Natural killer cell (primary cell): Measurements from ENCODE around the gene NAXE. TPM values are rescaled to one million over a fixed set of nuclear protein-coding genes. Genes with fewer than 3 reads are reported as not detected.
A peak's percentile ranks its signal among the peaks of the same experiment; 100 is the strongest.

Experiments used
- ATAC-seq, 3 donors: fragments of 150-1000 bp in 2 of 3; fragments of 200-7000 bp in 1 of 3; cut with Tn5 transposase; 1 replicate in 1 of 3; 2 replicates in 2 of 3; pipeline ENCODE4 v1.10.0; 2021; ENCODE audit warnings: mild to moderate bottlenecking in 2 of 3, moderate library complexity in 2 of 3
- DNase-seq, 2 donors: peaks; one replicate each; pipeline versions ENCODE4 v3.0.0 to v3.0.0-alpha.2; 2013 to 2021; ENCODE audit warnings: mixed read lengths in 1 of 2
- H3K27ac ChIP-seq: one replicate; pipeline ENCODE4 v1.5.1; 2013; ENCODE audit warnings: mild to moderate bottlenecking, low read length
- H3K27me3 ChIP-seq: one replicate; pipeline ENCODE4 v1.6.1; 2013; ENCODE audit warnings: low read length; ENCODE audit not compliant: control insufficient read depth, insufficient read depth
- H3K36me3 ChIP-seq: one replicate; pipeline ENCODE4 v1.6.1; 2013; ENCODE audit warnings: low read length; ENCODE audit not compliant: control insufficient read depth, insufficient read depth
- H3K4me1 ChIP-seq: one replicate; pipeline ENCODE4 v1.6.1; 2013; ENCODE audit warnings: low read length; ENCODE audit not compliant: control insufficient read depth, insufficient read depth
- H3K4me3 ChIP-seq: one replicate; pipeline ENCODE4 v1.5.1; 2013; ENCODE audit warnings: low read length
- H3K9me3 ChIP-seq: one replicate; pipeline ENCODE4 v1.6.1; 2013; ENCODE audit warnings: low read length; ENCODE audit not compliant: control insufficient read depth, insufficient read depth
- H3K27ac Mint-ChIP-seq, 2 donors: one replicate each; pipeline ENCODE4 v1.8.0; 2022; ENCODE audit warnings: mild to moderate bottlenecking in 2 of 2, mixed read lengths in 2 of 2, moderate library complexity in 1 of 2
- H3K27me3 Mint-ChIP-seq, 2 donors: one replicate each; pipeline ENCODE4 v1.8.0; 2022; ENCODE audit warnings: low read depth in 2 of 2, mixed read lengths in 2 of 2
- H3K36me3 Mint-ChIP-seq: one replicate; pipeline ENCODE4 v1.8.0; 2022; ENCODE audit warnings: mixed read lengths
- H3K4me1 Mint-ChIP-seq, 2 donors: one replicate each; pipeline ENCODE4 v1.8.0; 2022; ENCODE audit warnings: mixed read lengths in 2 of 2
- H3K4me3 Mint-ChIP-seq: one replicate; pipeline ENCODE4 v1.8.0; 2022; ENCODE audit warnings: mild to moderate bottlenecking, moderate library complexity, mixed read lengths
- H3K9me3 Mint-ChIP-seq, 2 donors: one replicate each; pipeline ENCODE4 v1.8.0; 2022; ENCODE audit warnings: mixed read lengths in 2 of 2
- CTCF ChIP-seq: fragments of 200-600 bp; IDR thresholded peaks from one replicate; pipeline ENCODE4 v1.8.0; 2022; ENCODE audit warnings: antibody characterized with exemption
- WGBS: methylation state at CpG from one replicate; pipeline ENCODE4 v1.1.7; 2013; ENCODE audit warnings: missing lambda C conversion rate; ENCODE audit not compliant: insufficient coverage; 5-methylcytosine and 5-hydroxymethylcytosine counted together
- intact Hi-C: fragments of 100-400 bp; cut with micrococcal nuclease; formaldehyde crosslinking; loops from one replicate; pipeline ENCODE4 v1.14.2; 2022
- total RNA-seq, 4 donors: library from RNA; stranded (reverse); fragments of 120-200 nt in 1 of 4; gene quantifications; one replicate each; pipeline versions ENCODE4 v1.2.3 to v1.2.4, GENCODE V29; 2013 to 2022

The NAXE gene
- total RNA-seq, 3 donors from 2014 or later (not counting 1 experiment from before 2014, with no cell fraction given), result 32.6 to 52.5 (median 36.6) TPM

GRCh38 chr1:156589546-156589945 lies 2.0 kb upstream of the NAXE start:
- Mint-ChIP-seq H3K36me3 (no peaks in the 10 kb centered on the region), H3K9me3 (no peaks in the 10 kb centered on the region), H3K4me1 (peaks cover 14 to 15% of the 10 kb centered on the region in 2 donors), H3K4me3 (no peak overlapping the region), H3K27ac (no peak overlapping the region), H3K27me3 (no peaks in the 10 kb centered on the region)
- intact Hi-C loops, result no loop called here
- Histone ChIP-seq H3K4me3 (no peak overlapping the region), H3K27me3 (no peaks in the 10 kb centered on the region), H3K9me3 (no peaks in the 10 kb centered on the region), H3K27ac (no peak overlapping the region), H3K36me3 (peaks cover 3% of the 10 kb centered on the region), H3K4me1 (peaks cover 16% of the 10 kb centered on the region)
- no peak for TF ChIP-seq CTCF
- ATAC-seq, result no peak
- 58% methylated on average over 2 of the region's 5 CpGs for WGBS
- DNase-seq, result no peak

DNA sequence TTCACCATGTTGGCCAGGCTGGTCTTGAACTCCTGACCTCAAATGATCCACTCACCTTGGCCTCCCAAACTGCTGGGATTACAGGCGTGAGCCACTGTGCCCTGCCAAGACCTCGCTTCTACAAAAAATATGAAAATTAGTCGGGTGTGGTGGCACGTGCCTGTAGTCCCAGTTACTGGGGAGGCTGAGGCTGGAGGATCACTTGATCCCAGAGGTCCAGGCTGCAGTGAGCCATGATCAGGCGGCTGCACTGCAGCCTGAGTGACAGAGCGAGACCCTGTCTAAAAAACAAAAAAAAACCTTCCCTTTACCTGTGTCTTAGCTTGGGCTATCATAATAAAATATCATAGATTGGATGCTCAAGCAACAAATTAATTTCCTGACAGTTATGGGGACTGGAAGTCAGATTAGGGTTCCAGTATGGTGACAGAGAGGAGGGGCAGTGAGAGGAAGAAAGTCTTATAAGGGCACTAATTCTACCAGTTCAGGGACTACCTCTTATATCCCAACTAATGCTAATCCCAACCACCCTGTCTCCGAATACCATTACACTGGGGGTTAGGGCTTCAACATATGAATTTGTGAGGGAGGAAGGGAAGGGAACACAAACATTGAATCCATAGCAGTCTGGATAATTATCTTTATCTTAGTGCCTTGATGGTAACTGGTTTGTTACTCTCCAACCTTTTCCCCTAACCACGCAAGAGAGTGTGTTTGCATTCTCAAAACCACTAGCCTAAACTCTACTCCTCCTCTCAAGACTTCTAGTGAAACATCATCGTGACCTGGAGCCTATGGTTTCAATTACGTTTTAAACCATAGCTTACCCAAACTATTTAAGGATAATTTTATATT lies 1.0 kb upstream of the NAXE start:
- DNase-seq, result no peak
- no peak for ATAC-seq
- H3K27me3 ChIP-seq, result no peaks in the 10 kb centered on the region
- H3K4me1 ChIP-seq, result peaks cover 16% of the 10 kb centered on the region
- WGBS, result 87% methylated on average over 7 of the region's 10 CpGs
- Mint-ChIP-seq H3K4me3 (peak overlapping the region; percentile 81), H3K27ac (peak overlapping the region; percentile 82 to 87), H3K27me3 (no peaks in the 10 kb centered on the region), H3K9me3 (no peaks in the 10 kb centered on the region), H3K4me1 (peaks cover 14 to 20% of the 10 kb centered on the region in 2 donors), H3K36me3 (no peaks in the 10 kb centered on the region)
- H3K27ac ChIP-seq, result peak overlapping the region; percentile 71
- H3K9me3 ChIP-seq, result no peaks in the 10 kb centered on the region
- TF ChIP-seq CTCF, result no peak
- H3K4me3 ChIP-seq, result no peak overlapping the region
- intact Hi-C loops, result loop anchor here (1.0 kb wide), 1 partner anchor 11 kb away; the partner anchor contains the start of gene GPATCH4
- H3K36me3 ChIP-seq, result peaks cover 7% of the 10 kb centered on the region

GRCh38 chr1:156591181-156591431 lies 470 bp upstream of the NAXE start:
- DNase-seq (no peak), ATAC-seq (peak in 1 of 3 donors; percentile 5)
- H3K36me3 ChIP-seq, result peaks cover 7% of the 10 kb centered on the region
- peak overlapping the region; percentile 81 for H3K4me3 Mint-ChIP-seq
- H3K9me3 Mint-ChIP-seq, result no peaks in the 10 kb centered on the region
- peak overlapping the region; percentile 57 for H3K4me3 ChIP-seq
- H3K36me3 Mint-ChIP-seq, result no peaks in the 10 kb centered on the region
- no peak for TF ChIP-seq CTCF
- intact Hi-C loops, result loop anchor here (1.0 kb wide), 1 partner anchor 10 kb away; the partner anchor contains the start of gene GPATCH4
- peaks cover 14 to 20% of the 10 kb centered on the region in 2 donors for H3K4me1 Mint-ChIP-seq
- no peaks in the 10 kb centered on the region for H3K27me3 ChIP-seq
- peak overlapping the region; percentile 82 to 87 for H3K27ac Mint-ChIP-seq
- peaks cover 16% of the 10 kb centered on the region for H3K4me1 ChIP-seq
- H3K9me3 ChIP-seq, result no peaks in the 10 kb centered on the region
- 31% methylated on average over 6 of the region's 6 CpGs for WGBS
- peak overlapping the region; percentile 71 for H3K27ac ChIP-seq
- no peaks in the 10 kb centered on the region for H3K27me3 Mint-ChIP-seq
